GM12891 (cell line): ENCODE measurements around the gene CD28.

Experiments used
- DNase-seq: peaks from one replicate; pipeline ENCODE4 v3.0.0; 2011; ENCODE audit warnings: low spot score; ENCODE audit not compliant: insufficient read length
- FAIRE-seq: peaks from 2 replicates; lab custom pipeline; 2011; peaks lifted over from hg19 to GRCh38; lab: Jason Lieb, UNC
- PAX5 ChIP-seq: IDR thresholded peaks from 2 replicates; pipeline ENCODE4 v1.6.1; 2011; ENCODE audit warnings: low read length, moderate library complexity, mild to moderate bottlenecking; ENCODE audit not compliant: insufficient read depth, severe bottlenecking
- POLR2A ChIP-seq: IDR thresholded peaks from 2 replicates; pipeline ENCODE4 v1.6.1; 2011; ENCODE audit warnings: low read depth, low read length, control low read depth
- POLR2AphosphoS5 ChIP-seq: IDR thresholded peaks from 2 replicates; pipeline ENCODE4 v1.6.1; 2011; ENCODE audit warnings: low read depth, low read length, control low read depth
- POU2F2 ChIP-seq: IDR thresholded peaks from 2 replicates; pipeline ENCODE4 v1.6.1; 2011; ENCODE audit warnings: low read depth, mild to moderate bottlenecking, control low read depth, low read length, moderate library complexity
- SPI1 ChIP-seq: IDR thresholded peaks from 2 replicates; pipeline ENCODE4 v1.6.1; 2011; ENCODE audit warnings: low read depth, low read length, control low read depth
- TAF1 ChIP-seq: IDR thresholded peaks from 2 replicates; pipeline ENCODE4 v1.6.1; 2011; ENCODE audit warnings: low read depth, low read length, control low read depth

Gene CD28

DNA sequence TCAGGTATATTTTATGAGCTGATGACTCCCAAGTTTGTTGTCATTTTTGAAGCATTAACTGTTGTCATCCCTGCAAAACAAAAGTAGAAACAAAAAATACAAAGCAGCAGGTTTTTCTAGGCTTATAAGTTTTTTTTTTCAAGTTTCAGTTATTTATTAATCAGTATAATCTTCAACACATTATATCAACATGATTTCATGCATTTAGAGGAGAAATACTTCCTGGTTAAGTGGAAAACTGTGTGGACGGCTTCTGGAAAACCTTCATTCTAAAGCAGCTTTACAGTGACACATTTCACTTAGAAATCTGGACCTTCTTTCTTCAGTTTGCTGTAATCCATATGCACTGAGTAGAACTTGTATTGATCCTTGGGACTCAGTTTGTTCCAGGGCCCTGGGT lies 34.6 kb upstream of the CD28 start:
- DNase-seq: no peak
- FAIRE-seq: no peak
- TF ChIP-seq TAF1 (no peak), POLR2A (no peak), POLR2AphosphoS5 (no peak), SPI1 (no peak), PAX5 (no peak), POU2F2 (no peak)

DNA sequence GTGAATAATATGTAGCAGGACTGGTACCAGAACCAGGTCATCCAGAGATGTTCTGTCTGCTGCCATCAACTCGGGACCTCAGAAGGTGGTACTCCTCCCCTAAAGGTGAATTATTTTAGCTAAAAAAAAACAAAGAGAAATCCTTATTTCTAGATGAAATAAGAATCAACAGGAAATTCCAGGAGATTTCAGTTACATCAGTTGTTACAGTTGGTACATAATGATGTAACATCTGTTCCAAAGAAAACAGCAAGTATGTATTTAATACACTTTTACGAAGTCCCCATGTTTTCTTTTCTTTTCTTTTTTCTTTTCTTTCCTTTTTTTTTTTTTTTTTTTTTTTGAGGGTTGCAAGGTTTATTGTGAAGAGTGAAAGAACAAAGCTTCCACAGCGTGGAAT lies 33.6 kb upstream of the CD28 start:
- FAIRE-seq (no peak), DNase-seq (no peak)
- no peak for TF ChIP-seq SPI1
- no peak for TF ChIP-seq POLR2A
- no peak for TF ChIP-seq PAX5
- TF ChIP-seq POU2F2: no peak
- TF ChIP-seq TAF1: no peak
- no peak for TF ChIP-seq POLR2AphosphoS5

DNA sequence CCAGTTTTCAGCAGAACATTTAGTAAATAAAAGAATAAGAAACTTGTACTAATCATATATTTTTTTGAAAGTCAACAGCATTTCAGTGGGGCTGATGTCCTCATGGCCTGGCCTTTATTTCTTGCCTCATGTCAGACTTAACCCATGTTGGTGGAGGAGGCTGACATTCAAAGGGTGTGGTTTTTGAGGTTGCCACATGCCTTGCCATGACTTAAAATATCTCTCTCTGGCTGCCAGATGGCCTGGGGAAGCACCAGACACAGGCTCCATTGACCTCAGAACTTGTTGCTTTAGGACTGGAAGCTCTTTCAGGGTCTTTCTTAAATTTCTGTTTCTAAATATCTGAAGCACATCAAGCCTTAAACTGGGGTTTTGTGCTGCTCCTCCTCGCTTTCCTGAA lies 32.5 kb upstream of the CD28 start:
- no peak for TF ChIP-seq POLR2AphosphoS5
- TF ChIP-seq PAX5: no peak
- DNase-seq (peak; percentile 15), FAIRE-seq (peak; percentile 80)

DNA sequence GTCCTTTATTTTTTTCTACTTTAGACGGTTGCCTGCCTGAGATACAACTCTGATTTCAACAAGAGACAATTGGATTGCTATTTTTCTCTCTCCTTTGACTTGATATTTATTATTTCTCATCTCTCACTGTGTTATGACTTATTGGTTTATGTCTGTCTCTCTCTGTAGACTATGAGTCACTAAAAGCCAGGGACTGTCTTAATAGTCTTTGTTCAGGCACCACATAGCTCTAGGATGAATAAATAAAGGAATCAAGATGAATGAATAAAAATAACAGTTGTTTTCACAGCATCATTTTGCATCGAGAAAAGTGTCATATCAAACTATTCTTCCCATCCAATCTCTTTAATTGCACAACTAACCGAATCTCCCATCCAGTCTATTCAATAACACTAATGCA lies 31.4 kb upstream of the CD28 start:
- TF ChIP-seq POU2F2 (no peak), POLR2AphosphoS5 (no peak), SPI1 (no peak), PAX5 (no peak), POLR2A (no peak)
- DNase-seq: no peak
- no peak for FAIRE-seq

- no peak for FAIRE-seq
- no peak for DNase-seq
- no peak for TF ChIP-seq SPI1
- TF ChIP-seq POU2F2: no peak
- no peak for TF ChIP-seq POLR2AphosphoS5
- TF ChIP-seq TAF1: no peak
- TF ChIP-seq PAX5: no peak
- no peak for TF ChIP-seq POLR2A
These were observed 27.5 kb upstream of the CD28 start for GRCh38 chr2:203678971-203679370.

GRCh38 chr2:203679401-203679800 lies 27.0 kb upstream of the CD28 start:
- FAIRE-seq (no peak), DNase-seq (no peak)
- TF ChIP-seq PAX5 (no peak), TAF1 (no peak), SPI1 (no peak), POLR2AphosphoS5 (no peak), POLR2A (no peak), POU2F2 (no peak)

DNA sequence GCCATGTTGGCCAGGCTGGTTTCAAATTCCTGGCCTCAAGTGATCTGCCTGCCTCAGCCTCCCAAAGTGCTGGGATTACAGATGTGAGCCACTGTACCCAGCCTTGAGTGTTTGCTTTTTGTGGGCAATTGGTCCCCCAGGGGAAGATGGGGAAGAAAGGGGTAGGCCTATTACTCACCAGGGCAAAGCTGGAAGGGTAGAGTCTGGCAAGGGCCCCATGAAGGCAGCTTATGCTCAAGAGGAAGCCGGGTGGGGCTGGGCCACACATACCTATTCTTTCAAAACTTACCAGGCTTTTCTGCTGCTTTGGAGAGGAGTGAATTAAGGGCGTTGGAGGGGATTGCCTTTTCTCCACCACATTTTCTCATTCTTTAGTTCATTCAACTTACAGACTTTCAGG lies 24.5 kb upstream of the CD28 start:
- DNase-seq (no peak), FAIRE-seq (no peak)
- TF ChIP-seq POU2F2 (no peak), SPI1 (no peak), PAX5 (no peak), TAF1 (no peak), POLR2A (no peak), POLR2AphosphoS5 (no peak)

DNA sequence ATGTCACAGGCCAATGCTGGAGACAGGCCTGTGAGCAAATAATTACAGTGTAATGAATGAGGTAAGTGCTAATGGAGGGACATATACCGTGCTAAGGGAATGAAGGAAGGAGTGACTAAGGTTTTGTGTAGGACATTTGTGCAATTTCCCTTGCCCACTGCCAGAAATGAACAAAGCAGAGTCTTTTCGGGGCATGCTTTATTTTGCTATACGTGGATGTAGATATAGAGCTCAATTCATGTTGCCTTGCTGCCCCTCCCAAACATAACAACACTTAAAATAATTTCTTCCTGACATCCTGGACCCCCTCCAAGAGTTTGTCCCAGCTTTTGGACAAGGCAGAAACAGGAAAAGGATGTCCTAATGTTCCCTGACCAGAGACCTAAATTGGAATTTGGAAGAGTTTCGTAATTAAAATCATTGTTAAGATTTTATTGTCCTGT lies 23.7 kb upstream of the CD28 start:
- TF ChIP-seq POLR2A (no peak), PAX5 (no peak), POU2F2 (no peak), POLR2AphosphoS5 (no peak), TAF1 (no peak), SPI1 (no peak)
- no peak for FAIRE-seq
- DNase-seq: no peak

DNA sequence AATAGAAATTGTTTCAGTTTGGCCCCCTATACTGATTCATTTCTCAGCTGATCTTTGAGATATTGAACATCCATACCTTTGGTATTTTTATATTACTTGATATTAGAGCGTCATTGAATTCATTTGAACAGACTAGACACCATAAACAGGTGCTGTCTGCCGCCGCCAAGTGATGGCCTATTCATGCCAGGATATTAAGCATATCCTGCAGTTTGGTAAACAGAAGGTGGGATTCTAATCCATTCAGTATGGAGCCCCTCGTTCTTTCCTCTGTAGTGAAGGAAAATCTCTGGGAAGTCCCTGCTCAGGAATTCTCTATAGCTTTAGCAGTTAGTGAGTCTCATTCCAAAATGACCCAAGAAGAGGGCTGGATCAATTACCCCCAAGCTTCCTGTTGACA lies 23.0 kb upstream of the CD28 start:
- DNase-seq (no peak), FAIRE-seq (no peak)
- TF ChIP-seq PAX5 (no peak), POU2F2 (no peak), TAF1 (no peak), POLR2A (no peak), POLR2AphosphoS5 (no peak), SPI1 (no peak)

GRCh38 chr2:203683932-203684556 lies 22.4 kb upstream of the CD28 start:
- peak; percentile 82 for FAIRE-seq
- no peak for TF ChIP-seq PAX5
- TF ChIP-seq TAF1: no peak
- no peak for TF ChIP-seq POLR2A
- DNase-seq: peak; percentile 18
